PC-9 (cell line): ENCODE results near the gene NME9.

ENCODE experiments used
- CTCF ChIP-seq: fragments of 200-600 bp; sonication (generic); conservative IDR thresholded peaks from 2 replicates; pipeline ENCODE4 v1.6.1; 2017; ENCODE audit warnings: mixed run types, antibody characterized with exemption, mild to moderate bottlenecking, moderate library complexity
- EZH2 ChIP-seq: fragments of 200-600 bp; sonication (generic); IDR thresholded peaks from 2 replicates; pipeline ENCODE4 v1.8.0; 2017; ENCODE audit warnings: antibody characterized with exemption, low read depth

- TF ChIP-seq CTCF (no peak), EZH2 (no peak)
These were observed 35.0 kb upstream of the NME9 start for GRCh38 chr3:138364356-138365252.
